Osteoblast (primary cell): ENCODE measurements around the gene PDHX. TPM values are rescaled to one million over a fixed set of nuclear protein-coding genes. Genes with fewer than 3 reads are reported as not detected.

Source experiments
- DNase-seq: peaks from one replicate; pipeline ENCODE4 v3.0.0; 2011; ENCODE audit warnings: low spot score, mixed read lengths; ENCODE audit not compliant: insufficient read length; ENCODE audit errors: missing footprints
- H2AFZ ChIP-seq: 2 replicates; pipeline ENCODE4 v1.6.0; 2011; ENCODE audit warnings: mild to moderate bottlenecking, low read length
- H3K27ac ChIP-seq: 2 replicates; pipeline ENCODE4 v1.5.1; 2011; ENCODE audit warnings: mild to moderate bottlenecking, low read depth, low read length, moderate library complexity
- H3K27me3 ChIP-seq: 2 replicates; pipeline ENCODE4 v1.6.0; 2012; ENCODE audit warnings: mild to moderate bottlenecking, control low read depth, inconsistent platforms, low read length, moderate library complexity; ENCODE audit not compliant: insufficient read depth
- H3K36me3 ChIP-seq: 2 replicates; pipeline ENCODE4 v1.5.1; 2011; ENCODE audit warnings: mild to moderate bottlenecking, low read length, control low read depth, moderate library complexity; ENCODE audit not compliant: insufficient read depth
- H3K4me1 ChIP-seq: 2 replicates; pipeline ENCODE4 v1.5.1; 2011; ENCODE audit warnings: mild to moderate bottlenecking, low read length, control low read depth, moderate library complexity; ENCODE audit not compliant: insufficient read depth
- H3K4me2 ChIP-seq: 2 replicates; pipeline ENCODE4 v1.6.0; 2011; ENCODE audit warnings: mild to moderate bottlenecking, low read length; ENCODE audit not compliant: insufficient read depth
- H3K4me3 ChIP-seq: fragments of 200-600 bp; sonication (generic); 3 replicates; pipeline ENCODE4 v1.5.1; 2012; ENCODE audit warnings: mild to moderate bottlenecking, low read length, inconsistent platforms; ENCODE audit not compliant: insufficient read depth
- H3K79me2 ChIP-seq: 2 replicates; pipeline ENCODE4 v1.6.0; 2012; ENCODE audit warnings: mild to moderate bottlenecking, low read length, control low read depth, inconsistent platforms; ENCODE audit not compliant: insufficient read depth
- H3K9me3 ChIP-seq: 2 replicates; pipeline ENCODE4 v1.5.1; 2011; ENCODE audit warnings: low read depth, low read length, control low read depth
- H4K20me1 ChIP-seq: 2 replicates; pipeline ENCODE4 v1.6.0; 2012; ENCODE audit warnings: mild to moderate bottlenecking, low read length, control low read depth; ENCODE audit not compliant: insufficient read depth
- CTCF ChIP-seq: IDR thresholded peaks from 2 replicates; pipeline ENCODE4 v1.5.1; 2011; ENCODE audit warnings: mild to moderate bottlenecking, low read depth, low read length, moderate library complexity; ENCODE audit errors: extremely low read depth
- total RNA-seq: library from RNA; depleted of rRNA; stranded (reverse); fragments of >200 nt; gene quantifications from 2 replicates; pipeline ENCODE4 v1.2.3, GENCODE V29; 2012

The PDHX gene
- total RNA-seq, 1 donor, result 29.7 TPM

GRCh38 chr11:35006389-35007128 is 90.1 kb downstream of the PDHX start:
- no peaks in the 10 kb centered on the region for H3K9me3 ChIP-seq
- H3K27me3 ChIP-seq, result no peaks in the 10 kb centered on the region
- H3K4me3 ChIP-seq, result no peak overlapping the region
- no peaks in the 10 kb centered on the region for H4K20me1 ChIP-seq
- H3K27ac ChIP-seq, result no peak overlapping the region
- peaks cover 26% of the 10 kb centered on the region for H3K4me1 ChIP-seq
- H2AFZ ChIP-seq, result no peak overlapping the region
- no peak overlapping the region for H3K4me2 ChIP-seq
- TF ChIP-seq CTCF, result no peak
- no peaks in the 10 kb centered on the region for H3K36me3 ChIP-seq
- H3K79me2 ChIP-seq, result no peaks in the 10 kb centered on the region
- no peak for DNase-seq

- Histone ChIP-seq H3K4me2 (no peak overlapping the region), H3K36me3 (no peaks in the 10 kb centered on the region), H3K27me3 (no peaks in the 10 kb centered on the region), H3K4me3 (no peak overlapping the region), H3K27ac (no peak overlapping the region), H3K4me1 (peaks cover 26% of the 10 kb centered on the region), H2AFZ (no peak overlapping the region), H4K20me1 (no peaks in the 10 kb centered on the region), H3K9me3 (no peaks in the 10 kb centered on the region), H3K79me2 (no peaks in the 10 kb centered on the region)
- TF ChIP-seq CTCF, result no peak
- DNase-seq, result peak; percentile 23
Measured at GRCh38 chr11:35007277-35007676, 90.9 kb downstream of the PDHX start.

GRCh38 chr11:35009191-35009943 is 92.9 kb downstream of the PDHX start:
- H3K9me3 ChIP-seq, result no peaks in the 10 kb centered on the region
- peaks cover 29% of the 10 kb centered on the region for H3K4me1 ChIP-seq
- no peak overlapping the region for H2AFZ ChIP-seq
- H3K79me2 ChIP-seq, result no peaks in the 10 kb centered on the region
- no peaks in the 10 kb centered on the region for H3K27me3 ChIP-seq
- peak overlapping the region; percentile 28 for H3K4me2 ChIP-seq
- no peaks in the 10 kb centered on the region for H4K20me1 ChIP-seq
- no peaks in the 10 kb centered on the region for H3K36me3 ChIP-seq
- H3K4me3 ChIP-seq, result no peak overlapping the region
- DNase-seq, result peak; percentile 63
- peak overlapping the region; percentile 60 for H3K27ac ChIP-seq
- TF ChIP-seq CTCF, result no peak

GRCh38 chr11:35009944-35010342 is 93.5 kb downstream of the PDHX start:
- Histone ChIP-seq H3K79me2 (no peaks in the 10 kb centered on the region), H3K36me3 (no peaks in the 10 kb centered on the region), H3K27me3 (no peaks in the 10 kb centered on the region), H2AFZ (no peak overlapping the region), H3K9me3 (no peaks in the 10 kb centered on the region), H4K20me1 (no peaks in the 10 kb centered on the region), H3K27ac (peak overlapping the region; percentile 60), H3K4me1 (peaks cover 30% of the 10 kb centered on the region), H3K4me2 (peak overlapping the region; percentile 15), H3K4me3 (no peak overlapping the region)
- TF ChIP-seq CTCF, result no peak
- DNase-seq, result no peak
